ENCODE results near the gene RNF144A.

DNA sequence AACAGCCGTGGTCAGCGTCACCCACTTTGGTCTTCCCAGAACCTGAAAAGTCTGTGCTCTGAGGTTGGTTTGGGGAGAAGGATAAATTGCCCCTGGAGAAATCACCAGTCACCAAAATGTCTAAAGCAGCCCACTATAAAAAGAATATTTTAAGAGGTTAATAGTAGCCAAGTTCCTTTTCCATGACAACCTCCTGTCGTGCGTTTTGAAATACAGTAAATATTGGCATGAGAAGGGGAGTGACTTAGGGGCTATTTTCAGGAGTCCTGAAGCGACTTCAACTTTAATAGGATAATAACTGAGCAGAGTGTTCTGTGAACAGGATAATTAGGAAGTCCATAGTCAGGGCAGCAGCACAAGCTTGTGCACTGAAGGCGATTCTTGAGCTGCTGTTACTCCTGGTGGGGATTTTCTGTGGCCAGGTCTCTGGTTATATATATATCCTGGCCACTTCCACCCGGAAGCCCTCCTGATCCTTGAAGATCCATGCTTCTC, 49.3 kb downstream of the RNF144A start:
- TF ChIP-seq EZH2 (IDR thresholded peaks at IDR 0.05; ENCODE audit: insufficient read depth, poor library complexity, severe bottlenecking) = no peak
- TF ChIP-seq EZH2phosphoT487 (IDR thresholded peaks at IDR 0.05; ENCODE audit: insufficient read depth, low read depth) = no peak
